Activated T-helper 1 cell treated with anti-CD3 and anti-CD28 coated beads, Interleukin-12 subunit alpha, Interleukin-12 subunit beta, Interleukin-2, Interleukin-4 antibody, amounts not matched to agents 30 ng/mL and 10 ng/mL and 1 ng/mL, durations not matched to agents 14 hours and 24 hours and 36 hours (primary cell): Measurements from ENCODE around the gene ARTN. TPM values are rescaled to one million over a fixed set of nuclear protein-coding genes. Genes with fewer than 3 reads are reported as not detected.

Experiments used
- DNase-seq: peaks from one replicate; pipeline ENCODE4 v3.0.0; 2021; ENCODE audit warnings: low spot score
- H3K27ac Mint-ChIP-seq: one replicate; pipeline ENCODE4 v1.8.0; 2021; ENCODE audit warnings: mild to moderate bottlenecking, mixed read lengths
- H3K27me3 Mint-ChIP-seq: one replicate; pipeline ENCODE4 v1.8.0; 2022; ENCODE audit warnings: mild to moderate bottlenecking, moderate library complexity, mixed read lengths; ENCODE audit not compliant: insufficient read depth
- H3K36me3 Mint-ChIP-seq: one replicate; pipeline ENCODE4 v1.8.0; 2021; ENCODE audit warnings: low read depth, mixed read lengths
- H3K4me1 Mint-ChIP-seq: one replicate; pipeline ENCODE4 v1.8.0; 2021; ENCODE audit warnings: low read depth, mixed read lengths
- H3K4me3 Mint-ChIP-seq: one replicate; pipeline ENCODE4 v1.8.0; 2021; ENCODE audit warnings: mild to moderate bottlenecking, moderate library complexity, mixed read lengths
- H3K9me3 Mint-ChIP-seq: one replicate; pipeline ENCODE4 v1.8.0; 2021; ENCODE audit warnings: mixed read lengths
- intact Hi-C: fragments of 100-400 bp; cut with micrococcal nuclease; formaldehyde crosslinking; loops from one replicate; pipeline ENCODE4 v1.15.1; 2024
- total RNA-seq: library from RNA; stranded (reverse); gene quantifications from 2 replicates; pipeline ENCODE4 v1.2.3, GENCODE V29; 2022

ARTN gene
- total RNA-seq, 1 donor from 2014 or later: 0.88 TPM

DNA sequence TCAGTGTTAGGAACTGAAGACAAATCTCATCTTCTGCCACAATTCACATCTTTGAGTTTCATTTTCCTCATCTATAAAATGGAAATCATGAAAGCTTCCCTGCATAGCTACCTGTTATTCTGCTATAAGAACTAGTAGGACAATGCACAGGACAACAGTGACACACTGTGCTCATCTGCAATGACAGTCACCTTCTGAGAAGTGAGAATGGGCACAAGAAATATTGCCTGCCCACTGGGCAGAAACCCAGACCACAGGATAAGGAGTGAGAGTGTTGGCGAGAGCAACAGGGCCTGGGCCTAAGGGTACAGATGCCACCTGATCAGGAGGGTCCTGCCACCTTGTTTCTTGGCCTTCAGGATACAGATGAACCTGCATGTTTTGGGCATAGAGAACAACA, 23.3 kb upstream of the ARTN start:
- H3K4me1 Mint-ChIP-seq: no peaks in the 10 kb centered on the region
- H3K36me3 Mint-ChIP-seq: no peaks in the 10 kb centered on the region
- no peak overlapping the region for H3K4me3 Mint-ChIP-seq
- intact Hi-C loops: no loop called here
- H3K27ac Mint-ChIP-seq: no peak overlapping the region
- no peak for DNase-seq
- H3K27me3 Mint-ChIP-seq: no peaks in the 10 kb centered on the region
- no peaks in the 10 kb centered on the region for H3K9me3 Mint-ChIP-seq

DNA sequence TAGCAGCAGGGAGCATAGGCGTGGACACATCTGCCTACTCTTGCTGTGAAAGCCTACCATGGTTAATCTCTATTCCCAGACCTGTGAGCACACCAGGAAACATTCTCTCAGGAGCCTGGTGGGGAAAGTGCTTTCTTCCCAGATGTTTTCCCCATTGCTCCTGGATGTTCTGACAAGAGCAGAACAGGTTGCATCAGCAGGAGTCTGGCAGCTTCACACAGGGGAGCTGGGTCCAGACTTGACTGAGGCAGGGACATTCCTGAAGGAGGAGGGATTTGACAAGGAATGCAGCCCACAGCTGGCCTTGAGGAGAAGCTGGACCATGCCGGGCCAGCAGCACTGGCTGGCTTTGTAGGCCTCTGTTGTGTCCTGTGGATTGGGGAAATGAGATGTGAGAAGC, 21.0 kb upstream of the ARTN start:
- Mint-ChIP-seq H3K27ac (no peak overlapping the region), H3K4me1 (no peaks in the 10 kb centered on the region), H3K36me3 (no peaks in the 10 kb centered on the region), H3K4me3 (no peak overlapping the region), H3K9me3 (no peaks in the 10 kb centered on the region), H3K27me3 (no peaks in the 10 kb centered on the region)
- no peak for DNase-seq
- intact Hi-C loops: no loop called here

DNA sequence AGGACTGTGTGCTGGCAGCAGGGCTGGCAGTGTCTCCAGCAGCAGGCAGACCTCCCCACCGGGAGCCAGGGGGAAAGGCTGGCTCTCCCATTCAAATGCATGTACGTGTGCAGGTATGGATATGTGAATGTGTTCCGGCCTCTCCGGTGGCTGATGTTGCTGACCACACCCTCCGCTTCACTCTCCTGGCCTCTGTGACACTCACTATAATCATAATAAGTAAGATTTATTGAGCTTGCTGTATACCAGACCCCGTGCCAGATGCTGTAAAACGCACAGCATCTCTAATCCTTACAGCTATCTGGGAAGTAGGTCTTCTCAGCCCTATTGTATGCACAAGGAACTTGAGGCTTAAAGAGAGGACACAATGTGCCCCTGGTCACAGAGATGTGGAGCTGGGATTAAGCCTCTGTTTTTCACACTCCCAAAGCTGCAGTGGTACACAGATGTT, 20.5 kb upstream of the ARTN start:
- H3K4me3 Mint-ChIP-seq: no peak overlapping the region

GRCh38 chr1:43913666-43914360, 19.8 kb upstream of the ARTN start:
- no peak overlapping the region for H3K4me3 Mint-ChIP-seq
- DNase-seq: no peak
- no peaks in the 10 kb centered on the region for H3K4me1 Mint-ChIP-seq
- no peaks in the 10 kb centered on the region for H3K36me3 Mint-ChIP-seq
- H3K27me3 Mint-ChIP-seq: no peaks in the 10 kb centered on the region
- intact Hi-C loops: no loop called here
- no peak overlapping the region for H3K27ac Mint-ChIP-seq
- no peaks in the 10 kb centered on the region for H3K9me3 Mint-ChIP-seq

More for the DNA sequence above, 20.5 kb upstream of the ARTN start:
- Mint-ChIP-seq H3K27me3 (no peaks in the 10 kb centered on the region), H3K27ac (no peak overlapping the region), H3K9me3 (no peaks in the 10 kb centered on the region), H3K36me3 (no peaks in the 10 kb centered on the region), H3K4me1 (no peaks in the 10 kb centered on the region)
- intact Hi-C loops: no loop called here
- DNase-seq: no peak

GRCh38 chr1:43914576-43915525, 18.8 kb upstream of the ARTN start:
- Mint-ChIP-seq H3K27ac (no peak overlapping the region), H3K9me3 (no peaks in the 10 kb centered on the region), H3K27me3 (no peaks in the 10 kb centered on the region), H3K36me3 (no peaks in the 10 kb centered on the region), H3K4me3 (no peak overlapping the region), H3K4me1 (peaks cover 7% of the 10 kb centered on the region)
- intact Hi-C loops: no loop called here
- DNase-seq: no peak

- no peaks in the 10 kb centered on the region for H3K36me3 Mint-ChIP-seq
- no peak for DNase-seq
- no peaks in the 10 kb centered on the region for H3K9me3 Mint-ChIP-seq
- intact Hi-C loops: no loop called here
- peaks cover 12% of the 10 kb centered on the region for H3K4me1 Mint-ChIP-seq
- H3K27ac Mint-ChIP-seq: no peak overlapping the region
- H3K27me3 Mint-ChIP-seq: no peaks in the 10 kb centered on the region
- no peak overlapping the region for H3K4me3 Mint-ChIP-seq
Observed at GRCh38 chr1:43919906-43920305, 13.7 kb upstream of the ARTN start.

DNA sequence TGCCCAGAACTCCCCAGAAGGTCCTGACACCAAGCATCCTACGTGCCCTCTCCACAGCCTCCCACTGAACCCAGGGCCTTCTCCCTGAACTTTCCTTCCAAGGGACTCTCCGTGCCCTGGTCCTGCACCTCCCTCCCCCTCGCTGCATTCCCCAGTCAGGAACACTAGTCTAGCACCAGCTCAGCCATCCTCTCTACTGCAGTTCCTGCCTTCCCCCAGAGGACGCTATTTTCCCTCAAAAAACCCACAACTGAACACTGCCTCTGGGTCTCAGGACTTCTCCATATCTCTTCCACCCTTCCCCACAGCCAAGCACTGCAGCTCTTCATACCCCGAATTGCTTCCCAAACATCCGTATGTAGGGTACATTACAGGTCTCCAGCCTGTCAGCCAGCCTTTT, 12.6 kb upstream of the ARTN start:
- Mint-ChIP-seq H3K27me3 (no peaks in the 10 kb centered on the region), H3K36me3 (no peaks in the 10 kb centered on the region), H3K4me3 (no peak overlapping the region), H3K9me3 (no peaks in the 10 kb centered on the region), H3K4me1 (peaks cover 12% of the 10 kb centered on the region), H3K27ac (no peak overlapping the region)
- intact Hi-C loops: no loop called here
- DNase-seq: no peak

DNA sequence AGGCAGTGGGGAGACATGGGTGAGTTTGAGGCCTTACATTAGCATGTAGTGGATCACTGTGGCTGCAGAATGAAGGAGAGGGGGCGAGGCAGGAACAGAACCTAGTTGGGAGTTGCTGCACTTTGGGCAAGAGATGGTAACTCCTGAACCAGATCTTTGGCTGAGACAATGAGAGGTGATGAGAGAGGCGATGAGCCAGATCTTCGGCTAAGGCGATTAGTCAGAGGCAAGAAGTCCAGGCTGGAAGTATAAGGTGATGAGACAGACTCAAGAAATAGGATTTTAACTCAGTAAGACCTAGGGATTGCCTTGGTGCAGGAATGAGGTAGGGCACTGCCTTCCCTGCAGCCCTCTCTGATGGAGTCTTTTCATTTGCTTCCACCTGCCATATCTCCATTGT, 9.1 kb upstream of the ARTN start:
- H3K27ac Mint-ChIP-seq: no peak overlapping the region
- intact Hi-C loops: no loop called here
- no peak overlapping the region for H3K4me3 Mint-ChIP-seq
- H3K27me3 Mint-ChIP-seq: no peaks in the 10 kb centered on the region
- no peaks in the 10 kb centered on the region for H3K9me3 Mint-ChIP-seq
- no peaks in the 10 kb centered on the region for H3K36me3 Mint-ChIP-seq
- no peak for DNase-seq
- peaks cover 8% of the 10 kb centered on the region for H3K4me1 Mint-ChIP-seq

DNA sequence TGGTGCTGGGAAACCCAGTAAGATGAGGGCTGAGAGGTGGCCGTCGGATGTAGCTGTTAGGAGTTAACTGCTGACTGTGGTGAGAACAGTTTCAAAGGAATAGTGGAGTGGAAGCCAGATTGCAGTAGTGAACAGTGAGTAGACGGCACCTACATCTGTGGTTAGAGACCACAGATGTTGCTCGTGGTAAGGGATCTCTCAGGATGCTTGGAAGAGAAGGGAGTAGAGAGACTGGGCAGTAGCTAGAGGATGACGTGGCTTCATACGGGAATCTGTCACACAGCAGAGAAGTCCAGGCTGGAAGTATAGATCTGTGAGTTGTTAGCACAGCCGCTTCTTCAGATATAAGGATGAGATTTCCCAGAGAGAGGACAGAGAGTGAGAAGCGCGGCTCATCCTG, 7.8 kb upstream of the ARTN start:
- Mint-ChIP-seq H3K27me3 (no peaks in the 10 kb centered on the region), H3K4me3 (no peak overlapping the region), H3K36me3 (no peaks in the 10 kb centered on the region), H3K4me1 (no peaks in the 10 kb centered on the region), H3K27ac (no peak overlapping the region), H3K9me3 (no peaks in the 10 kb centered on the region)
- intact Hi-C loops: no loop called here
- DNase-seq: no peak

DNA sequence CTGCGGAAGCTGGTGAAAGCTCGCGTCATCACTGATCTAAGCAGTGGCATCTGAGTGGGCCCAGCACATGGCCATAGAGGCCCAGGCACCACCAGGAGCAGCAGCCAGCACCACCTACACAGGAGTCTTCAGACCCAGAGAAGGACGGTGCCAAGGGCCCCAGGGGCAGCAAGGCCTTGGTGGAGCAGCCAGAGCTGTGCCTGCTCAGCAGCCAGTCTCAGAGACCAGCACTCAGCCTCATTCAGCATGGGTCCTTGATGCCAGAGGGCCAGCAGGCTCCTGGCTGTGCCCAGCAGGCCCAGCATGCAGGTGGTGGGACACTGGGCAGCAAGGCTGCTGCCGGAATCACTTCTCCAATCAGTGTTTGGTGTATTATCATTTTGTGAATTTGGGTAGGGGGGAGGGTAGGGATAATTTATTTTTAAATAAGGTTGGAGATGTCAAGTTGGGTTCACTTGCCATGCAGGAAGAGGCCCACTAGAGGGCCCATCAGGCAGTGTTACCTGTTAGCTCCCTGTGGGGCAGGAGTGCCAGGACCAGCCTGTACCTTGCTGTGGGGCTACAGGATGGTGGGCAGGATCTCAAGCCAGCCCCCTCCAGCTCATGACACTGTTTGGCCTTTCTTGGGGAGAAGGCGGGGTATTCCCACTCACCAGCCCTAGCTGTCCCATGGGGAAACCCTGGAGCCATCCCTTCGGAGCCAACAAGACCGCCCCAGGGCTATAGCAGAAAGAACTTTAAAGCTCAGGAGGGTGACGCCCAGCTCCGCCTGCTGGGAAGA, 3.2 kb upstream of the ARTN start:
- intact Hi-C loops: loop anchor here (5.0 kb wide), 1 partner anchor 117 kb away; no protein-coding TSS in a partner anchor
- H3K36me3 Mint-ChIP-seq: peaks cover 3% of the 10 kb centered on the region
- H3K27ac Mint-ChIP-seq: no peak overlapping the region
- peaks cover 8% of the 10 kb centered on the region for H3K4me1 Mint-ChIP-seq
- no peak for DNase-seq
- H3K9me3 Mint-ChIP-seq: no peaks in the 10 kb centered on the region
- peaks cover 12% of the 10 kb centered on the region for H3K27me3 Mint-ChIP-seq
- no peak overlapping the region for H3K4me3 Mint-ChIP-seq

GRCh38 chr1:43930949-43931275, 2.7 kb upstream of the ARTN start:
- peaks cover 8% of the 10 kb centered on the region for H3K4me1 Mint-ChIP-seq
- DNase-seq: no peak
- no peaks in the 10 kb centered on the region for H3K9me3 Mint-ChIP-seq
- no peak overlapping the region for H3K27ac Mint-ChIP-seq
- peaks cover 3% of the 10 kb centered on the region for H3K36me3 Mint-ChIP-seq
- H3K27me3 Mint-ChIP-seq: peaks cover 14% of the 10 kb centered on the region
- no peak overlapping the region for H3K4me3 Mint-ChIP-seq
- intact Hi-C loops: loop anchor here (5.0 kb wide), 1 partner anchor 116 kb away; no protein-coding TSS in a partner anchor

DNA sequence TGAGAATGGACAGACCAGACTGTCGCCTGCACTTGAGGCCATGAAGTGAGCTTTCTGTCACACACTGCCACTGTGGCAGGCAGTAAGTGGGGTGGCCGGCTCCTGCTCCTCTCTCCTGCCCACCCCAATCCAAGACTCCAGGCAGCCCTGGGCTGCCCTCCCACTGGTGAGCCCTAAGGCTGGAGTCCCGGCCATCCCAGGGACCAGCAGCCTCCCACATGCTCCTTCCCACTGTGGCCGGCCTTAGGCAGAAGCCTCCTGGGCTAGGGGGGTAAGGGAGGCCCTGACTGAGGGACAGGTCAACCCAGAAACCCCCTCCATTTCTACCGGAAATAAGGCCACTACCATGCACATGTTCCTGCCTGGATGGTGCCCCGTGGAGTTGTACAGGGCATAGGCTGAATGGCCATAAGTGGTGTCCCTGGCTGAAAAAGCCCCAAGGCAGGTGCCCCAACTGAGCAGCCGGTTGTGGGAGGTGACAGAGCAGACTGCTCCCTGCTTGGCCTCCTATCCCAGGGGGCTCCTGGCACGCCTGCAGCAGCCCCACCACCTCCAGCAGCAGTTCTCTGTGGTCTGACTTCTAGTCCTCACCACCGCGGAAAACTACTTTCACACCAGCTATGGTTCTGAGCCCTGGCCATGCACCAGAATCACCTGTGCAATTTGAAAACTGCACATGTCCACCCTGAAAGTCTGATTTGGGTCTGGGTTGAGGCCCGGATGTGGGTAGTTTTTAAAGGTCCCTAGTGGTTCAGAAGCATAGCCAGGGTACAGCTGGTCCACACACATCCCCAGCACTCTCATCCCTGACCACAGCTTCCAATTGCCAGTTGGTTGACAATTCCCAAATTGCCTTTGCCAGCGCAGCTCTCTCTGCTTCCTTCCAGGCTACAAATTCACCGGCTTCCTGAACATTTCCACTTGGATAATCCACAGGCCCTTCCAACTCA, 1.6 kb upstream of the ARTN start:
- intact Hi-C loops: loop anchor here (5.0 kb wide), 1 partner anchor 115 kb away; no protein-coding TSS in a partner anchor
- peaks cover 3% of the 10 kb centered on the region for H3K36me3 Mint-ChIP-seq
- H3K9me3 Mint-ChIP-seq: no peaks in the 10 kb centered on the region
- H3K27me3 Mint-ChIP-seq: peaks cover 14% of the 10 kb centered on the region
- H3K4me1 Mint-ChIP-seq: peaks cover 8% of the 10 kb centered on the region
- DNase-seq: no peak
- no peak overlapping the region for H3K27ac Mint-ChIP-seq
- no peak overlapping the region for H3K4me3 Mint-ChIP-seq
